DOHH2 (cell line): ENCODE data around the gene TMC8.

Experiments used
- H3F3A ChIP-seq: fragments of 200-600 bp; sonication (generic), shearing (Covaris generic); 2 replicates; pipeline ENCODE4 v1.6.0; 2016; ENCODE audit warnings: antibody characterized with exemption, mild to moderate bottlenecking; ENCODE audit not compliant: control insufficient read depth, insufficient read depth
- H3K27ac ChIP-seq: fragments of 200-600 bp; sonication (generic); 2 replicates; pipeline ENCODE4 v1.5.1; 2014; ENCODE audit warnings: low read depth, mild to moderate bottlenecking, low read length, moderate library complexity
- H3K27me3 ChIP-seq: fragments of 200-600 bp; sonication (generic); 2 replicates; pipeline ENCODE4 v1.6.1; 2014; ENCODE audit warnings: mild to moderate bottlenecking, low read length, mixed read lengths; ENCODE audit not compliant: control insufficient read depth
- H3K36me3 ChIP-seq: fragments of 200-600 bp; sonication (generic); 2 replicates; pipeline ENCODE4 v1.6.1; 2014; ENCODE audit warnings: mild to moderate bottlenecking, low read length, moderate library complexity, mixed read lengths; ENCODE audit not compliant: control insufficient read depth
- H3K4me1 ChIP-seq: fragments of 200-600 bp; sonication (generic); 2 replicates; pipeline ENCODE4 v1.6.1; 2014; ENCODE audit warnings: mild to moderate bottlenecking, low read length, mixed read lengths; ENCODE audit not compliant: control insufficient read depth
- H3K4me2 ChIP-seq: fragments of 200-600 bp; sonication (generic); 2 replicates; pipeline ENCODE4 v1.6.0; 2014; ENCODE audit warnings: mild to moderate bottlenecking, low read length, moderate library complexity
- H3K4me3 ChIP-seq: fragments of 200-600 bp; sonication (generic); 2 replicates; pipeline ENCODE4 v1.5.1; 2014; ENCODE audit warnings: mild to moderate bottlenecking, low read length, mixed read lengths
- H3K79me2 ChIP-seq: fragments of 200-600 bp; sonication (generic); 2 replicates; pipeline ENCODE4 v1.6.1; 2014; ENCODE audit warnings: mild to moderate bottlenecking, low read length, mixed read lengths; ENCODE audit not compliant: control insufficient read depth
- H3K9me2 ChIP-seq: fragments of 200-600 bp; sonication (generic); replicated peaks from 2 replicates; pipeline ENCODE4 v1.6.1; 2014; ENCODE audit warnings: mild to moderate bottlenecking, low read length, mixed read lengths; ENCODE audit not compliant: control insufficient read depth
- H3K9me3 ChIP-seq: fragments of 200-600 bp; sonication (generic); 2 replicates; pipeline ENCODE4 v1.6.1; 2014; ENCODE audit warnings: antibody characterized with exemption, low read length, mixed read lengths; ENCODE audit not compliant: control insufficient read depth, insufficient read depth
- H4K20me1 ChIP-seq: fragments of 200-600 bp; sonication (generic); 2 replicates; pipeline ENCODE4 v1.6.0; 2014; ENCODE audit warnings: low read depth, mild to moderate bottlenecking, antibody characterized with exemption, low read length, moderate library complexity; ENCODE audit not compliant: control insufficient read depth, insufficient read depth
- CTCF ChIP-seq: fragments of 200-600 bp; sonication (generic); IDR thresholded peaks from one replicate; pipeline ENCODE4 v1.5.1; 2014; ENCODE audit warnings: antibody characterized with exemption, mild to moderate bottlenecking, low read depth, low read length; ENCODE audit not compliant: poor library complexity, severe bottlenecking
- EZH2phosphoT487 ChIP-seq: fragments of 200-600 bp; sonication (generic); IDR thresholded peaks from 2 replicates; pipeline ENCODE4 v1.6.1; 2017; ENCODE audit warnings: borderline replicate concordance, mild to moderate bottlenecking, antibody characterized with exemption, low read length, moderate library complexity, mixed read lengths

The TMC8 gene

DNA sequence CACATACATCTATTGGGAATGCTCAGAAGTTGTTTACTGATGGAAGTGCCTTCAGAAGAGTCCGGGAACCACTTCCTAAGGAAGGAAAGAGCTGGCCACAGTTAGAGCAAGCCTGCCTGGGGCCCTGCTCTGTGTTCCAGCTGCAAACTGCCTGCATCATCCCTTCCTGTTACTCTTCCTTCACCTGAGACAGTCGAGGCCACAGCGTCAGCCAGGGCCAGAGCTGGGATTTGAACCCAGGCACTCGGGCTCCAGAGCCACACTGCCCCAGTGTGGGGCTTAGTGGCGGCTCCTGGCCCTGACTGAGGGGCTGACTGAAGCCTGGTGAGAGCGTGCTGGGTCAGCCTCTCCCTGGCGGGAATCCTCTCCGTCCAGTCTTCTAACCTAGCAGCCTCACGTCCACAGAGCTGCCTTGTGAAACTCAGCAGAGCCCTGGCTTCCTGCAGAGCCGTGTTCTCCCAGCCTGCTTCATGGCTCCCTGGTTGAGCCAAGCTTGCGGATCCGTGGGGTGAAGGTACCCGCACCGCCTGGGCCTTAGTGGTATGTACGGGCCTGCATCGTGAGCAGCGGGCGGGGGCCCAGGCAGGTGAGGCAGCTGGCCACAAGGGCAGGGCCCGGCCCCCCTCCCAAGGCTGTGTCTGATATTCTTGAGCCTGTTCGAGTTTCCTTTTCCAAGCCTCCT lies 11.0 kb downstream of the TMC8 start:
- Histone ChIP-seq H3K36me3 (peaks cover 40% of the 10 kb centered on the region), H4K20me1 (no peaks in the 10 kb centered on the region), H3K4me2 (no peak overlapping the region), H3K9me3 (no peaks in the 10 kb centered on the region), H3K9me2 (no peaks in the 10 kb centered on the region), H3K4me1 (peaks cover 48% of the 10 kb centered on the region), H3K27ac (no peak overlapping the region), H3K27me3 (no peaks in the 10 kb centered on the region), H3K4me3 (no peak overlapping the region), H3K79me2 (no peaks in the 10 kb centered on the region), H3F3A (peaks cover 13% of the 10 kb centered on the region)
- TF ChIP-seq CTCF: no peak
- no peak for TF ChIP-seq EZH2phosphoT487

DNA sequence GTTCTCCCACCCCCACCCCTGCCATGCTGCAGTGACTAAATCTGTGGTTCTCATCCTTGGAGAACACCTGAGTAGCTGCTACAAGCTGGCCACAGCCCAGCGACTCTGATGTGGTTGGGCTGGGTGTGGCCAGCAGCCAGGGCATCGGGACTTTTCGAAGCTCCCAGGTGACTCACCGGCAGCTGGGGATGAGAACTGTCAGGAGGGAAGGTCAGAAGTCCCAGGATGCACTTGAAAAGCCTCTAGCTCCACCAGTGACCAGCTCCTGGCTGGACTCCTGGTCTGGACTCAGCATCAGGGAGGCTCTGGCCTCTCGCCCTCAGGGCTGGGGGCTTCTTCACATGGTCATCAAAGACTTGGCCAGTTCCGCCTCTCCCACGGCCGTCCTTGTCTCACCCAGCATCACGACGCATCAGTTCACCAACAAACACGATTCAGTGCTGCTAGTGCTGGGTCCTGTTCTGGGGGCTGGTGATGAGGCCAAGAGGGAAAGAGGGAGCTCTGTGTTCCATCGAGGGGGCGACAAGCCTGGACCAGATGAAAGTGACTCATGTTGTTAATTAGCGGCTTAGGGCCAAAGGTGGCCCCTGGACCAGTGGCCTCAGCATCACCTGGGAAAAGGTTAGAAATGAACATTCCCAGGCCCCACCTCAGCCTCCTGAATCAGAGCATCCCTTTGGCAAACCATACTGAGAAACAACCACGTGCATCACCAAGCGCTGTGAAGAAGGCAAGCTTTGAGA lies 11.7 kb downstream of the TMC8 start:
- H3K4me3 ChIP-seq: no peak overlapping the region
- no peaks in the 10 kb centered on the region for H3K9me3 ChIP-seq
- peaks cover 33% of the 10 kb centered on the region for H3K36me3 ChIP-seq
- no peak overlapping the region for H3K27ac ChIP-seq
- TF ChIP-seq EZH2phosphoT487 (no peak), CTCF (no peak)
- no peaks in the 10 kb centered on the region for H4K20me1 ChIP-seq
- peaks cover 13% of the 10 kb centered on the region; the same call in 1 of the 2 replicates for H3F3A ChIP-seq
- no peaks in the 10 kb centered on the region for H3K27me3 ChIP-seq
- H3K4me2 ChIP-seq: no peak overlapping the region
- peaks cover 48% of the 10 kb centered on the region for H3K4me1 ChIP-seq
- no peaks in the 10 kb centered on the region for H3K9me2 ChIP-seq
- no peaks in the 10 kb centered on the region for H3K79me2 ChIP-seq

GRCh38 chr17:78143214-78144146 lies 12.9 kb downstream of the TMC8 start:
- Histone ChIP-seq H3K9me3 (no peaks in the 10 kb centered on the region), H3K9me2 (no peaks in the 10 kb centered on the region), H3K4me1 (peaks cover 53% of the 10 kb centered on the region), H3K36me3 (peaks cover 22% of the 10 kb centered on the region), H3K27ac (no peak overlapping the region), H4K20me1 (no peaks in the 10 kb centered on the region), H3F3A (peaks cover 14% of the 10 kb centered on the region), H3K4me3 (no peak overlapping the region), H3K4me2 (no peak overlapping the region), H3K79me2 (no peaks in the 10 kb centered on the region), H3K27me3 (no peaks in the 10 kb centered on the region)
- no peak for TF ChIP-seq CTCF
